HepG2 (cell line): ENCODE results near the gene MAPKAPK3. TPM values are rescaled to one million over a fixed set of nuclear protein-coding genes. Genes with fewer than 3 reads are reported as not detected.

ENCODE experiments used
- ARID4A ChIP-seq: sonication (generic); formaldehyde crosslinking; IDR thresholded peaks from 2 replicates; pipeline ENCODE4 v1.5.0; 2020; ENCODE audit warnings: mild to moderate bottlenecking, missing genetic modification reagents, borderline replicate concordance
- CC2D1A ChIP-seq: sonication (generic); formaldehyde crosslinking; IDR thresholded peaks from 2 replicates; pipeline ENCODE4 v1.8.1; 2023; ENCODE audit warnings: mild to moderate bottlenecking, missing genetic modification reagents
- CENPX ChIP-seq: sonication (generic); formaldehyde crosslinking; IDR thresholded peaks from 2 replicates; pipeline ENCODE4 v1.9.0; 2021; ENCODE audit warnings: mild to moderate bottlenecking, missing genetic modification reagents, moderate library complexity
- ELF3 ChIP-seq: IDR thresholded peaks from 2 replicates; pipeline ENCODE4 v1.6.1; 2016; ENCODE audit warnings: missing genetic modification reagents, missing compliant biosample characterization
- ETV5 ChIP-seq: IDR thresholded peaks from 2 replicates; pipeline ENCODE4 v1.6.1; 2018; ENCODE audit warnings: missing biosample characterization, missing genetic modification reagents, inconsistent platforms, borderline replicate concordance
- GABPB1 ChIP-seq: IDR thresholded peaks from 2 replicates; pipeline ENCODE4 v1.6.1; 2016; ENCODE audit warnings: mild to moderate bottlenecking, missing genetic modification reagents, moderate library complexity, missing compliant biosample characterization
- KLF6 ChIP-seq: IDR thresholded peaks from 2 replicates; pipeline ENCODE4 v1.8.0; 2016; ENCODE audit warnings: missing biosample characterization, missing genetic modification reagents
- MTF2 ChIP-seq: sonication (generic); formaldehyde crosslinking; IDR thresholded peaks from 2 replicates; pipeline ENCODE4 v1.5.0; 2020; ENCODE audit warnings: missing genetic modification reagents, borderline replicate concordance
- PHF20 ChIP-seq: sonication (generic); formaldehyde crosslinking; IDR thresholded peaks from 2 replicates; pipeline ENCODE4 v1.5.0; 2020; ENCODE audit warnings: mild to moderate bottlenecking, missing genetic modification reagents
- RFXAP ChIP-seq: sonication (generic); formaldehyde crosslinking; IDR thresholded peaks from 2 replicates; pipeline ENCODE4 v1.4.0; 2020; ENCODE audit warnings: missing genetic modification reagents, borderline replicate concordance
- SP1 ChIP-seq, 2 experiments: fragments of 450-650 bp in 1 of 2; sonication (generic) in 1 of 2; formaldehyde crosslinking in 1 of 2; IDR thresholded peaks; 2 replicates each; pipeline versions ENCODE4 v1.4.0 to v1.6.1; 2016 to 2020; ENCODE audit warnings: missing genetic modification reagents in 1 of 2
- TEAD3 ChIP-seq: optimal IDR thresholded peaks from 2 replicates; pipeline ENCODE3; 2016; ENCODE audit warnings: borderline replicate concordance
- THAP7 ChIP-seq: sonication (generic); formaldehyde crosslinking; IDR thresholded peaks from 2 replicates; pipeline ENCODE4 v1.8.1; 2023; ENCODE audit warnings: mild to moderate bottlenecking, missing genetic modification reagents
- TMF1 ChIP-seq: sonication (generic); formaldehyde crosslinking; IDR thresholded peaks from 2 replicates; pipeline ENCODE4 v1.8.1; 2022; ENCODE audit warnings: low read depth, missing genetic modification reagents
- U2AF1 ChIP-seq: fragments of 200-400 bp; formaldehyde crosslinking; optimal IDR thresholded peaks from 2 replicates; pipeline ENCODE3; 2017; ENCODE audit warnings: mild to moderate bottlenecking, low read depth, low read length
- XRCC5 ChIP-seq: fragments of 200-400 bp; formaldehyde crosslinking; optimal IDR thresholded peaks from 2 replicates; pipeline ENCODE3; 2017; ENCODE audit warnings: mild to moderate bottlenecking, low read length
- ZEB1 ChIP-seq: IDR thresholded peaks from 2 replicates; pipeline ENCODE4 v1.6.1; 2012; ENCODE audit warnings: mild to moderate bottlenecking, low read depth, inconsistent platforms; ENCODE audit not compliant: insufficient replicate concordance
- ZKSCAN8 ChIP-seq: IDR thresholded peaks from 2 replicates; pipeline ENCODE4 v1.6.1; 2016; ENCODE audit warnings: borderline replicate concordance, missing genetic modification reagents, missing compliant biosample characterization
- ZNF224 ChIP-seq: sonication (generic); formaldehyde crosslinking; IDR thresholded peaks from 2 replicates; pipeline ENCODE4 v1.5.0; 2020; ENCODE audit warnings: mild to moderate bottlenecking, missing genetic modification reagents
- ZNF556 ChIP-seq: sonication (generic); formaldehyde crosslinking; IDR thresholded peaks from 2 replicates; pipeline ENCODE4 v1.4.0; 2020; ENCODE audit warnings: mild to moderate bottlenecking, missing genetic modification reagents, borderline replicate concordance
- ZNF644 ChIP-seq: IDR thresholded peaks from 2 replicates; pipeline ENCODE4 v1.6.1; 2016; ENCODE audit warnings: low read depth
- ZNF660 ChIP-seq: sonication (generic); formaldehyde crosslinking; IDR thresholded peaks from 2 replicates; pipeline ENCODE4 v1.5.1; 2020; ENCODE audit warnings: mild to moderate bottlenecking, low read depth, missing genetic modification reagents, borderline replicate concordance
- ZNF800 ChIP-seq: sonication (generic); formaldehyde crosslinking; IDR thresholded peaks from 2 replicates; pipeline ENCODE4 v1.4.0; 2020; ENCODE audit warnings: missing genetic modification reagents
- polyA plus RNA-seq, 8 experiments: library from polyadenylated mRNA; depleted of rRNA in 3 of 8; stranded (reverse) in 7 of 8; unstranded in 1 of 8; fragments of >200 nt; fragmentation: Illumina TruSeq in 4 of 8; extraction: Trizol in 4 of 8; gene quantifications; 2 replicates each; pipeline versions ENCODE4 v1.2.1 to v1.2.3, GENCODE V29; 2011 to 2016; ENCODE audit warnings: low read depth in 4 of 8, missing spikeins in 1 of 8, mixed read lengths in 1 of 8; ENCODE audit not compliant: insufficient read depth in 1 of 8
- total RNA-seq, 5 experiments: library from RNA; depleted of rRNA; stranded (reverse); fragments of >200 nt; fragmentation: Illumina TruSeq; extraction: Trizol; gene quantifications; 2 replicates each; pipeline ENCODE4 v1.2.3, GENCODE V29; 2016; ENCODE audit warnings: low read depth in 1 of 5

Gene MAPKAPK3
- total and polyA plus RNA-seq, 2 of the 13 experiments (the other 11 are each of a cell fraction or from before 2014, with no cell fraction given) = 39.9 to 41.2 TPM

GRCh38 chr3:50616003-50616769 lies 765 bp upstream of the MAPKAPK3 start (continued):
- peak; percentile 40; the same call in 1 of the 2 replicates for TF ChIP-seq ZNF800 (CRISPR knock-in tag)
- 0 out of 2 replicates have a peak, but pooled peaks have one; percentile 11 for TF ChIP-seq ARID4A (CRISPR knock-in tag)
- TF ChIP-seq MTF2 (CRISPR knock-in tag) = 0 out of 2 replicates have a peak, but pooled peaks have one; percentile 29
- peak; percentile 16 for TF ChIP-seq TEAD3 (CRISPR knock-in tag)
- 0 out of 2 replicates have a peak, but pooled peaks have one; percentile 59 for TF ChIP-seq CC2D1A (CRISPR knock-in tag)
- peak; percentile 79 for TF ChIP-seq XRCC5
- TF ChIP-seq ZNF660 (CRISPR knock-in tag) = no peak
- 0 out of 2 replicates have a peak, but pooled peaks have one; percentile 18 for TF ChIP-seq ZKSCAN8 (CRISPR knock-in tag)
- peak; percentile 56; the same call in 1 of the 2 replicates for TF ChIP-seq ELF3 (CRISPR knock-in tag)
- TF ChIP-seq THAP7 (CRISPR knock-in tag) = peak; percentile 63; the same call in 1 of the 2 replicates
- no peak for TF ChIP-seq ZNF224 (CRISPR knock-in tag)
- TF ChIP-seq CENPX (CRISPR knock-in tag) = no peak
- TF ChIP-seq ETV5 (CRISPR knock-in tag) = peak; percentile 49; the same call in 1 of the 2 replicates
- TF ChIP-seq ZNF556 (CRISPR knock-in tag) = peak; percentile 70; the same call in 1 of the 2 replicates
- no peak for TF ChIP-seq TMF1 (CRISPR knock-in tag)
- no peak for TF ChIP-seq SP1 (IDR thresholded peaks at IDR 0.05)
- no peak for TF ChIP-seq SP1 (CRISPR knock-in tag; IDR thresholded peaks at IDR 0.05)
- no peak for TF ChIP-seq ZNF644 (CRISPR knock-in tag)
- no peak for TF ChIP-seq KLF6
- TF ChIP-seq GABPB1 (CRISPR knock-in tag) = peak; percentile 49; the same call in 1 of the 2 replicates
- 0 out of 2 replicates have a peak, but pooled peaks have one; percentile 24 for TF ChIP-seq RFXAP (CRISPR knock-in tag)
- TF ChIP-seq PHF20 (CRISPR knock-in tag) = 0 out of 2 replicates have a peak, but pooled peaks have one; percentile 21
- peak; percentile 12 for TF ChIP-seq ZEB1
- no peak for TF ChIP-seq U2AF1
